Uterus (tissue), 2 donors: ENCODE results near the gene NELFB.

Source experiments
- CTCF ChIP-seq, 4 experiments: fragments of 200-600 bp in 2 of 4; fragments of 450-650 bp in 2 of 4; sonication (generic) in 2 of 4; IDR thresholded peaks; one replicate each; pipeline ENCODE4 v1.5.1; 2016 to 2019; ENCODE audit warnings: antibody characterized with exemption in 4 of 4, mild to moderate bottlenecking in 2 of 4, moderate library complexity in 1 of 4
- POLR2A ChIP-seq, 2 donors: fragments of 450-650 bp; IDR thresholded peaks; one replicate each; pipeline ENCODE4 v1.6.1; 2016; ENCODE audit warnings: antibody characterized with exemption in 2 of 2, mild to moderate bottlenecking in 1 of 2, moderate library complexity in 1 of 2

- no peak for TF ChIP-seq POLR2A (IDR thresholded peaks at IDR 0.05)
- no peak for TF ChIP-seq CTCF (IDR thresholded peaks at IDR 0.05)
Measured at GRCh38 chr9:137271696-137272076, 16.6 kb downstream of the NELFB start.
